ENCODE results near the gene FAM110D. TPM values are rescaled to one million over a fixed set of nuclear protein-coding genes. Genes with fewer than 3 reads are reported as not detected.
A peak's percentile ranks its signal among the peaks of the same experiment; 100 is the strongest.

The FAM110D gene
- total and polyA plus RNA-seq, 2 donors (not counting 1 experiment from before 2014, with no cell fraction given), result not detected

DNA sequence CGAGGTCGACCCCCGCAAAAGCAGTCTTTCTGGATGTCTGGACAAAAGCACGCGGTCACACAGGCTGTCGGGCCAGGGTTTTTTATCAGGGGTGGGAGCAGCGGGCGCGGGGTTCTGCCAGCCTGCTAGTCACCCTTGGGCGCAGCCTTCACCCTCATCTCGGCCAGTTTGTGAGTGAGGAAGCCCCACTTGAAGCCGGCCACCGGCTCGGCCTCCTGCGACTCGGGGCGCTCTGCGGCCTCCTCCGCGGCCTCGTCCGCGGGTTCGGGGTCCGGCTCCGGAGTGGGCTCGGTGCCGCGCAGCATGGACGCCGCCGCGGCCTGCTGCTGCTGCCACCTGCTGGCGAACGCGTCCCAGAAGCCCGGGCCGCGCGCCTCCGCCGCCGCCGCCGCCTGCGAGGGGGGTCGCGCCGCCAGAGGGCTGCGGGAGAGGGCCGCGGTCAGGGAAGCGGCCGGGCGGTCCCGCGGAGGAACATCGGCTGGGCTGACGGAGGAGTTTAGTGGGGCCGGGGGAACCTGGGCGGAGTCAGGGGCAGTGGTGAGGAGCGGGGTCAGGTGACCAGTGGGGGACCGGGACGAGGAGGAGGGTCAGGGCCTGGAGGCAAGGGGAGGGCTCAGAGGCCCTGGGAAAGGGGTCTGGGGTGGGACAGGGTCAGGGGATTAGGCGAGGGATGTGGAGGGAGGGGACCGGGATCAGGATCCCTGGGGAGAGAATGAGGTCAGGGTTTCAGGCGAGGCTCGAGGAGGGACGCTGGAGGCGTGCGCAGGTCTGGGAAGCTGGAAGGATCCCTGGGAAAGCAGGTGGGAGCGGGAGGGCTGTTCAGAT is 5.4 kb downstream of the FAM110D start:
- DNase-seq (peak; percentile 77), ATAC-seq (ENCODE audit: low read depth) (peak; percentile 72)
- Histone ChIP-seq H3K4me3 (ENCODE audit: control extremely low read depth in 1 of 5, extremely low read depth in 1 of 5, insufficient read depth in 1 of 5, low read depth in 2 of 5, low read length in 4 of 5) (peak overlapping the region in 4 of 5 experiments; percentile 6 to 52 (median 43)), H2AFZ (ENCODE audit: insufficient read depth, low read depth, low read length, poor library complexity, severe bottlenecking) (peak overlapping the region; percentile 83), H3K4me2 (replicated peaks; ENCODE audit: low read depth, low read length, poor library complexity, severe bottlenecking) (peak overlapping the region; percentile 93), H3K9me3 (ENCODE audit: control extremely low read depth in 1 of 3, control insufficient read depth in 2 of 3, insufficient read depth in 1 of 3, low read length in 2 of 3) (peaks cover 0 to 3% (median 0%) of the 10 kb centered on the region in 3 donors), H3K4me1 (ENCODE audit: control insufficient read depth in 2 of 2, insufficient read depth in 2 of 2, low read length in 2 of 2) (peaks cover 23% of the 10 kb centered on the region in 2 donors), H4K20me1 (ENCODE audit: control insufficient read depth, insufficient read depth, low read length, poor library complexity, severe bottlenecking) (no peaks in the 10 kb centered on the region), H3K79me2 (ENCODE audit: control insufficient read depth, insufficient read depth, low read length) (no peaks in the 10 kb centered on the region), H3K36me3 (replicated peaks in 1 of 2; ENCODE audit: control extremely low read depth in 1 of 2, control insufficient read depth in 1 of 2, extremely low read depth in 1 of 2, insufficient read depth in 2 of 2, low read length in 1 of 2) (no peaks in the 10 kb centered on the region), H3K9ac (ENCODE audit: low read length) (peak overlapping the region; percentile 55), H3K27ac (ENCODE audit: low read length in 2 of 2) (no peak overlapping the region), H3K27me3 (replicated peaks in 1 of 4; ENCODE audit: control extremely low read depth in 1 of 4, control insufficient read depth in 3 of 4, insufficient read depth in 4 of 4, low read length in 3 of 4) (peaks cover 0 to 38% (median 17%) of the 10 kb centered on the region in 4 experiments)
- Mint-ChIP-seq H3K4me3 (peak overlapping the region; percentile 71), H3K27me3 (peaks cover 15% of the 10 kb centered on the region), H3K4me1 (peaks cover 13% of the 10 kb centered on the region), H3K27ac (no peak overlapping the region), H3K9me3 (ENCODE audit: insufficient read depth) (no peaks in the 10 kb centered on the region)
- POLR2A ChIA-PET, result interaction anchor here (0.6 kb wide), 1 partner anchor 737 kb away, joined by 3 read pairs; no protein-coding TSS in a partner anchor
- 15% methylated on average over 72 of the region's 72 CpGs for WGBS (ENCODE audit: insufficient coverage)
- TF ChIP-seq, protein P1, sequence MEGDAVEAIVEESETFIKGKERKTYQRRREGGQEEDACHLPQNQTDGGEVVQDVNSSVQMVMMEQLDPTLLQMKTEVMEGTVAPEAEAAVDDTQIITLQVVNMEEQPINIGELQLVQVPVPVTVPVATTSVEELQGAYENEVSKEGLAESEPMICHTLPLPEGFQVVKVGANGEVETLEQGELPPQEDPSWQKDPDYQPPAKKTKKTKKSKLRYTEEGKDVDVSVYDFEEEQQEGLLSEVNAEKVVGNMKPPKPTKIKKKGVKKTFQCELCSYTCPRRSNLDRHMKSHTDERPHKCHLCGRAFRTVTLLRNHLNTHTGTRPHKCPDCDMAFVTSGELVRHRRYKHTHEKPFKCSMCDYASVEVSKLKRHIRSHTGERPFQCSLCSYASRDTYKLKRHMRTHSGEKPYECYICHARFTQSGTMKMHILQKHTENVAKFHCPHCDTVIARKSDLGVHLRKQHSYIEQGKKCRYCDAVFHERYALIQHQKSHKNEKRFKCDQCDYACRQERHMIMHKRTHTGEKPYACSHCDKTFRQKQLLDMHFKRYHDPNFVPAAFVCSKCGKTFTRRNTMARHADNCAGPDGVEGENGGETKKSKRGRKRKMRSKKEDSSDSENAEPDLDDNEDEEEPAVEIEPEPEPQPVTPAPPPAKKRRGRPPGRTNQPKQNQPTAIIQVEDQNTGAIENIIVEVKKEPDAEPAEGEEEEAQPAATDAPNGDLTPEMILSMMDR (IDR thresholded peaks at IDR 0.05), result peak; percentile 78
- TF ChIP-seq EZH2 (IDR thresholded peaks at IDR 0.05; ENCODE audit: borderline replicate concordance, insufficient read depth, low read depth, low read length, poor library complexity, severe bottlenecking), result no peak
- CTCF ChIA-PET, result interaction anchor here (0.6 to 1.4 kb wide), 10 partner anchors 14 to 395 kb away, joined by 3 to 5 read pairs (median 4); no protein-coding TSS in a partner anchor
- intact Hi-C loops (cut with micrococcal nuclease), result loop anchor here (1.0 to 5.0 kb wide), 2 partner anchors 59 to 127 kb away; no protein-coding TSS in a partner anchor

All from B cell (primary cell).